NCI-H2029 treated with DMSO at 0.1 percent for 48 hours (cell line): ENCODE measurements around the gene EEIG2.
"Not testable (repeated sequence)": the region's sequence is repeated elsewhere in the genome, so short reads cannot be mapped to it uniquely, and the experiment has no call there.

Experiments
- DNase-seq: peaks from one replicate; lab custom pipeline; 2025; lab: John Stamatoyannopoulos, UW

Gene EEIG2

DNA sequence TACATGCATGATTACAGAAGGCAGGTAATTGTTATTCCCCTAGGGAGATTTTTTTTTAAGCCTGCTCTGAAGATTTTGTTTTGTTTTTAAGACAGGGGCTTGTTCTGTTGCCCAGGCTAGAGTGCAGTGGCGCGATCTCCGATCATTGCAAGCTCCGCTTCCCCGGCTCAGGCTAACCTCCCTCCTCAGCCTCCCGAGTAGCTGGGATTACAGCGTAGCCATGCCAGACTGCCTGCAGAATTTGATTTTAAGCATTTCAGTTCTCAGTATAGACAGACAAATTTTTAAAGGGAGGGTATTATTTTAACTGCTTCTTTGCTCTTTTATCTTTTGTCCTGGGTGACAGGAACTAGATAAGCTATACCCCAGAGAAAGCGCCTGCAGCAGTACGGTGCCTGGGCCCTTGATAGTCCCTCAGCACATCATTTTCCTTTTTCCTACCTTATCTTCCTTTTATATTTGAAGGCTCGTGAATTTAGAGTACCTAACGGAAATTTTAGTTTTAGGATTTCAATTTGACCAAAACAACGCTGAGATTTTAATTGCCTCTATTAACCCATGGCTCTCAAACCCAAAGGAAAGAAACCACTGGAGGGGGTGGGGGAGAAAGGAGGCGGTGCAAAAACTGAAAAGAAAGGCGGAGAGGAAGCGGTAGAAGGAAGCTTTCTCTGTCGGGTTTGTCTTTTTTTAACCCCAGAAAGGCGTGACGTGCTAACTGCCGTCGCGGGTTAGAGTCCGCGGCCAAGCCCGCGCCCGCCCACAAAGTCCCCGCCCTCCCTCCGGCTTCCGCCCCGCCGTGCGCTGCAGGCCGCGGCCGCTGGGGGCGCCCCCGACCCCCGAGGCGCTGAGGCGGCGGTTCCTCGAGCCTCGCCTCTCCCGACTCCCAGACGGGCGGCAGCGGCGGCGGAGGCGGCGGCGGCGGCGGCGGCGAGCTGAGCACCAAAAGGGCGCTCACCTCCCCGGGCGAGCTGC is at the start of gene EEIG2:
Gene EEIG2 (plus strand): TSS at position 886 of the 972 bp plus-strand sequence. CDS start 329 bp downstream, outside the sequence.
- DNase-seq, result peak; percentile 51

DNA sequence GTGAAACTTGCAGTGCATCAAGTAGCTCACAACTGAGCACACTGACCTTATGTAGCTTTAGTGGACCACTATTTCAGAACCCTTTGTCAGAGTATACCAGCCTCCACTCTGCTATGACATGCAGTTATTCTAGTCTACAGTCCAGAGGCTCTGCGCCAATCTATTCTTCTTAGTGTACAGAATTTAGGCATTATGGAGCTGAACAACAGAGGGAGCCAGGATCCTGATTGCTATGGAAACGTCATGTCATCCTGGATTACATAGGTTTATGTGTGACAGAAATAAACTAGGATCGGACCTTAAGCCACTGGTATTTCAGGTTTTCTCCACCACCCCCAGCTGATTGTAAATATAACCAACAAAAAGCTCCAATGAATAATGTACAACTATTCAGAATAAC is 48.1 kb upstream of the EEIG2 start:
- DNase-seq, result no peak

DNA sequence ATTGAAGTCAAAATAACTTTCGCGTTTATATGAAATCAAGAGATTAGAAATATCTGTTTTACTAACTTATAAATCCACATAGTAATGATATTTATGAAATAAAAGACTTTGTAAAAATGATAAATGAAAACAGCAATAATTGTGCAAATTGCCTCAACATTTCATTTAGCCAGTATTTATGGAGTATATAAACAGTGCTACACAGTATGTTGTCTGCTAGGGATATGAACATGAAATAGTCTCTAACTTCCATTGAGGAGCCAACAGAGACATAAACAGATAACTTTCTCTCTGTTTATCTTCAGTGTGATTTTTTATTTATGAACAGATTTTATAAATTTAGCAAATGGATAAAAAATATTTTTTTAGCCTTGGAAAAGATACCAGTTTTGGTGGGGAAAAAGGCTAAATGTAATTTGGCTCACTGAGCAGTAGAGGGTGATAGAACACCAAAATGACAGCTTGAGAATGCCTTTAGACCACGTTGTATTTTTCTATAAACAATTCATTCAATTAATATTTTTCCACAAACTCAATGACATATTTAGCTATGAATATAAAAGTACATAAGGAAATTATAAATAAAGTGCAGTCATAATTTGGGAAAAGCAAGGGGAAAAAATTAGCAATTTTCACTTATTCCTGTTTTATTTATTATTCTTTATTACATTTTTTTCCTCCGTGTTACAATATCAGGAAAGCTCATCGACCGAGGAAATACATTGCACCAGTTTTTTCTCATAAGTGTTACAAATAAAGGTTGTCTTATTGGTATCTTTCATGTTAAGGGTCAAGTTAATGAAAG is 47.5 kb upstream of the EEIG2 start:
- DNase-seq, result peak; percentile 11

DNA sequence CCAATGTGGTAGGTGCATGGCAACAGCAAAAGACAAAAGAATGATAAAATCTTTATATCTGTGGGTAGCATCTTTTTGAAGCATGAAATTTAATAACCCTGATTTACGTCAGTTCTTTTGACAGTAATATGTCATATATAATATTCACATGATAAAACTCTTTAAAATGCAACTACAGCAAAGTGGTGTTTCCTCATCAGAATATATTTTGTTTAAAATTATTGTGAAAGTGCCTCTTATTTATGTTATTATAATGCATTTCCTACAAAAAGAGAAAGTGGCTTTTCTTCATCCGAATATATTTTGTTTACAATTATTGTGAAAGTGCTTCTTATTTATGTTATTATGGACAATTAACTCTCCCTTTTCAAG is 46.9 kb upstream of the EEIG2 start:
- DNase-seq, result no peak

DNA sequence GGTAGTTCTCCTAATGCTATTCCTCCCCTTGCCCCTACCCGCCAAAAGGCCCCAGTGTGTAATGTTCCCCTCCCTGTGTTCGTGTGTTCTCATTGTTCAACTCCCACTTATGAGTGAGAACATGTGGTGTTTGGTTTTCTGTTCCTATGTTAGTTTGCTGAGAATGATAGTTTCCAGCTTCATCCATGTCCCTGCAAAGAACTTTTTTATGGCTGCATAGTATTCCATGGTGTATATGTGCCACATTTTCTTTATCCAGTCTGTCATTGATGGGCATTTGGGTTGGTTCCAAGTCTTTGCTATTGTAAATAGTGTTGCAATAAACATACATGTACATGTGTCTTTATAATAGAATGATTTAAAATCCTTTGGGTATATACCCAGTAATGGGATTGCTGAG is 46.0 kb upstream of the EEIG2 start:
- not testable (repeated sequence) for DNase-seq

DNA sequence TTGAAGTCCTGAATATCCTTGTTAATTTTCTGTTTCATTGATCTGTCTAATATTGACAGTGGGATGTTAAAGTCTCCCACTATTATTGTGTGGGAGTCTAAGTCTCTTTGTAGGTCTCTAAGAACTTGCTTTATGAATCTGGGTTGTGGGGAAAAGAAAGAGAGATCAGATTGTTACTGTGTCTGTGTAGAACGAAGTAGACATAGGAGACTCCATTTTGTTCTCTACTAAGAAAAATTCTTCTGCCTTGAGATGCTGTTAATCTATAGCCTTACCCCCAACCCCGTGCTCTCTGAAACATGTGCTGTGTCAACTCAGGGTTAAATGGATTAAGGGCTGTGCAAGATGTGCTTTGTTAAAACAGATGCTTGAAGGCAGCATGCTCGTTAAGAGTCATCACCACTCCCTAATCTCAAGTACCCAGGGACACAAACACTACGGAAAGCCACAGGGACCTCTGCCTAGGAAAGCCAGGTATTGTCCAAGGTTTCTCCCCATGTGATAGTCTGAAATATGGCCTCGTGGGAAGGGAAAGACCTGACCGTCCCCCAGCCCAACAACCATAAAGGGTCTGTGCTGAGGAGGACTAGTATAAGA is 42.5 kb upstream of the EEIG2 start:
- not testable (repeated sequence) for DNase-seq

DNA sequence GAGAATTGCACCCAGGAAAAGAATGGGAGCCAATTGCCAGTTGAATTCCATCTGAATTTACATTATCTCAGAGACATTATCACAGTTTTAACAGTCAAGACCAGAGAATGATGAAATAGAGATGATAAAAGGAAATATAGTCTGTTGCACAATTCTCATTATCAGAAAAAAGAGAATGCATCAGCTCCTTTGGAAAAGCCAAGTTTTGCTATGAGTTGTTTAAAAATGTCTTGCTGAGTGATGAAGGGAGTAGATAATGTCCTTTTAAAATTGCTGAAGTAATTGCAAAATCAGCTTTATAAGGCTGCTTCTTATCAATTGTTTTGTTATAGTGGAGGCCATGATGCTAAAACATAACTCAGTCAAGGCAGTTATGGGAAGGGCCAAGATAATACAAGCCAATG is 37.9 kb upstream of the EEIG2 start:
- no peak for DNase-seq

DNA sequence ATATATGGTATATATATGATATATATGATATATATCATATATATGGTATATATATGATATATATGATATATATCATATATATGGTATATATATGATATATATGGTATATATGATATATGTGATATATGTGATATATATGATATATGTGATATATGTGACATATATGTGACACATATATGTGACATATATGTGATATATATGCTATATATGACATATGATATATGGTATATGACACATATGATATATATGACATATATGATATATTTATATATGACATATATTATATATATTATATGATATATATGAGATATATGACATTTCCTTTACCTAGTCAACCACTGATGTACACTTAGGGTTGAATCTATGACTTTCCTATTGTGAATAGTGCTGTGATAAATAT is 36.1 kb upstream of the EEIG2 start:
- DNase-seq, result no peak

DNA sequence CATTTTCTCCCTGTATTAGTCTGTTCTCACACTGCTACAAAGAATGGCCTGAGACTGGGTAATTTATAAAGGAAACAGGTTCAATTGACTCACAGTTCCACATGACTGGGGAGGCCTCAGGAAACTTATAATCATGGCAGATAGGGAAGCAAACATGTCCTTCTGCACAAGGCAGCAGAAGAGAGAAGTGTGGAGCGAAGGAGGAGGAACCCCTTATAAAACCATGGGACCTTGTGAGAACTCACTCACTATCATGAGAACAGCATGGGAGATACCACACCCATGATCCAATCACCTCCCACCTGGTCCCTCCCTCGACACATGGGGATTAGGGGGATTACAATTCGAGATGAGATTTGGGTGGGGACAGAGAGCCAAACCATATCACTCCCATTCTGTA is 35.2 kb upstream of the EEIG2 start:
- DNase-seq, result no peak

DNA sequence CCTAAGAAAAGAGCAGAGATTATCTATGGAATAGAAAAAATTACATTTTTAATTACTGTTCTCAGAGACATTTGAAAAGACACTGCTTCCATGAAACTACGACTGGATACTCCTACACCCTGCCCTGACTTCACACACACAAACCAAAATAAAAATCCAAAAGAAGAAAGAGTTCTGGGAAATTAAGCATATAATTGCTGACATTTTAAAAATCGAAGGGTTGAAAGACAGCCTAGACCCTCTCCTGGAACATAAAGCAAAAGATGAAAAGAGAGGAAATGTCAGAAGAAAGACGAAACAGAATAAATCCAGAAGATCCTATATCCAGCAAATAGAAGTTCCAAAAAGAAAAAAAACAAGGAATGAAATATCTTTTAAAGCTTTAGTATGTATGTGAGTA is 32.8 kb upstream of the EEIG2 start:
- DNase-seq, result no peak

DNA sequence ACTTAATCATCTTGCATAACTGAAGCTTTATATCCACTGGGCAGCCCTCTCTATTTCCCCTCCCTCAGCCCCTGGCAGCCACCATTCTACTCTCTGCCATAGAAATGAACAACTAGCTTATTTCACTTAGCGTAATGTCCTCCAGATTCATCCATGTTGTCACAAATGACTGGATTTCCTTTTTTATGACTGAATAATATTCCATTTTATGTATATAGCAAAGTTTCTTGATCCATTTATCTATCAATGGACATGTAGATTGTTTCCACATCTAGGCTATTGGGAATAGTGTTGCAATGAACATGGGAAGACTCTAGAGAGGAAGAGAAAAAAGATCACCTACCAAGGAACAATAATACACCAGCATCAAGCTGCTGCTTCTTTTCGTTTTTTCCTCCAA is 32.1 kb upstream of the EEIG2 start:
- no peak for DNase-seq

DNA sequence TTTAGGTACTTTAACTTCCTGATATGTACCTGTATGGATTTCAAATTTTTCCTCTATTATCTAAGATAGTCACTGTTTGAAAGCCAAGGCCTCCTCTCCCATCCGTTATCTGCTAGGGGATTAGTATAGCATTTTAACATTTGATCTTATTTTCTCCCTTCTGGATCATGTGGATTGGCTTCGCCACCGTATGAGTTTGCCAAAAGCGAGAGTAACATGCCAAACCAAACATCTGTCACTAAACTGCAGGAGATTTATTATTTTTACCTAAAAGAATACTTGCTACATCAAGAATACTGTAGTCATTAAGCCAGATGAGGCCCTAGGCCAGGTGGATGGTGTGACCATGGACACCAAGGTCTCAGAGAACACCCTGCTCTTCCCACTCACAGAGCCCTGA is 28.5 kb upstream of the EEIG2 start:
- DNase-seq, result no peak

DNA sequence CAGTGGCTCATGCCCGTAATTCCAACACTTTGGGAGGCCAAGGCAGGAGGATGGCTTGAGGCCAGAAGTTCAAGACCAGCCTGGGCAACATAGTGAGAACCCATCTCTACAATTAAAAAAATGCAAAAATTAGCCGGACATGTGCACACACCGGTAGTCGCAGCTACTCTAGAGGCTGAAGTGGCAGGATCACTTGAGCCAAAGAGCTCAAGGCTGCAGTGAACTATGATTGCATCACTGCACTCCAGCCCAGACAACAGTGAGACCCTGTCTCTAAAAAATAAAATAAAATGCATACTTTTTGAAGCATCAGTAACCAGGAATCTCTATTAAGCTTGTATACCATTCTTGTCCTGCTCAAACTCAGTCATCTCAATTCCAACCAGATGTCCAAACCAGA is 27.2 kb upstream of the EEIG2 start:
- no peak for DNase-seq

DNA sequence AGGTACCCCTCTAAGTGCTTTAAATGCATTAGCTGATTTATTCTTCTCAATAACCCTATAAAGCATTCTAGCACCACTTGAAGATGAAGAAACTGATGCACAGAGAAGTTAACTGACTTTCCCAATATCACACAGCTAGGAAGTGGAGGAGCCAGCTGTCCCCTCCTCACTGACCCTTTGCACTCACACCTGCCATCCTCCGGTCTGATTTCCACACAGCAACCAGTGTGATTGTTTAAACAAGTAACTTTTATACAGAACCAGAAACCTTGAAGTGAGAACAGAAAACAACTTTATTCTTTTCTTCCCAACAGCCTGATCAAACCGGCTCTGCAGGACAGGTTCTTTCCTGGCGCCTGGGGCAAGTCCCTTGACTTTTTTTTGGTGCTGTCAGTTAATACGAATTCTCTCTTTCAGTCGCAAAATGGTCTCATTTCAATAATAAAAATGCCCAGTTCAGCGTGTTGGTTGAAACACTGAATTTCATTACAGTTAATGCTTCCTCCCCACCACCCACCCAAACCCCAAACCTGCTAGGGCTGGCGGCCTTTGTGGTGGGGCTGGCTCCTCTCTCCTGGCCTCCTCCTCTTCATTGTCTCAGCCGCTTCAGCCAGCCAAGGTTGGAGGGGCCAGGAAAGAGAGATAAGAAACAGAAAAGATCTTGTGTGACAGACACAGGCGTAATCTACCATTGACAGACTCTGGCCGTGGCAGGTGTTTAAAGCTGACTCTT is 26.4 kb upstream of the EEIG2 start:
- no peak for DNase-seq

DNA sequence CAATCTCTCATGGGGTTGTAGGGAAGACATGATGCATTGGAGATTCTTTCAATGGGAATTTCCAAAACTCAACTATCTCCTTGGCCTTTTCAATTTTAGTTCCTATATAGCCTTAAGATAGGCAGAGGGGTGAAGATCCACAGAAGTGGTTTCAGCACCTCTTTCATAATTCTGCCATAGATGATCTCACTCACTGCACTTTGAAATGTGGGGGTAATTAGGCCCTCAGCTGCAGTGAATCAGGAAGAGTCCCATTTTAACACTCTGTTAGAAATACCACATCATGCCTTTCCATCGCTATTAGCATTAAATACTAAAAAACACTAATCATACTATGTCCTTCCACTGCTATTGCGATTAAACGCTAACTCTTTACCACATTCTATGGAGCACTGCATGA is 25.1 kb upstream of the EEIG2 start:
- DNase-seq, result no peak

DNA sequence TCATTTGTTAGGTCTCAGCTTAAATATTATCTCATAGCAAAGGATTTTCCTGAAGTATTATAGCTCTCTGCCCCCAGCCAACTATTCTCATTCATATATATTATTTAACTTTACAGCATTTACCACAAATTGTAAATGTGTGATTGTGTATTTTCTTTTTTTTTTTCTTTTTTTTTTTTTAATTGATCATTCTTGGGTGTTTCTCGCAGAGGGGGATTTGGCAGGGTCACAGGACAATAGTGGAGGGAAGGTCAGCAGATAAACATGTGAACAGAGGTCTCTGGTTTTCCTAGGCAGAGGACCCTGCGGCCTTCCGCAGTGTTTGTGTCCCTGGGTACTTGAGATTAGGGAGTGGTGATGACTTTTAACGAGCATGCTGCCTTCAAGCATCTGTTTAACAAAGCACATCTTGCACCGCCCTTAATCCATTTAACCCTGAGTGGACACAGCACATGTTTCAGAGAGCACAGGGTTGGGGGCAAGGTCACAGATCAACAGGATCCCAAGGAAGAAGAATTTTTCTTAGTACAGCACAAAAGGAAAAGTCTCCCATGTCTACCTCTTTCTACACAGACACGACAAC is 24.5 kb upstream of the EEIG2 start:
- not testable (repeated sequence) for DNase-seq

DNA sequence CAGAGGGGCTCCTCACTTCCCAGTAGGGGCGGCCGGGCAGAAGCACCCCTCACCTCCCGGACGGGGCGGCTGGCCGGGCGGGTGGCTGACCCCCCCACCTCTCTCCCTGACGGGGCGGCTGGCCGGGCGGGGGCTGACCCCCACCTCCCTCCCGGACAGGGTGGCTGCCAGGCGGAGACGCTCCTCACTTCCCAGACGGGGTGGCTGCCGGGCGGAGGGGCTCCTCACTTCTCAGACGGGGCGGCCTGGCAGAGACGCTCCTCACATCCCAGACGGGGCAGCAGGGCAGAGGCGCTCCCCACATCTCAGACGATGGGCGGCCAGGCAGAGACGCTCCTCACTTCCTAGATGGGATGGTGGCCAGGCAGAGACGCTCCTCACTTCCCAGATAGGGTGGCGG is 23.9 kb upstream of the EEIG2 start:
- not testable (repeated sequence) for DNase-seq

DNA sequence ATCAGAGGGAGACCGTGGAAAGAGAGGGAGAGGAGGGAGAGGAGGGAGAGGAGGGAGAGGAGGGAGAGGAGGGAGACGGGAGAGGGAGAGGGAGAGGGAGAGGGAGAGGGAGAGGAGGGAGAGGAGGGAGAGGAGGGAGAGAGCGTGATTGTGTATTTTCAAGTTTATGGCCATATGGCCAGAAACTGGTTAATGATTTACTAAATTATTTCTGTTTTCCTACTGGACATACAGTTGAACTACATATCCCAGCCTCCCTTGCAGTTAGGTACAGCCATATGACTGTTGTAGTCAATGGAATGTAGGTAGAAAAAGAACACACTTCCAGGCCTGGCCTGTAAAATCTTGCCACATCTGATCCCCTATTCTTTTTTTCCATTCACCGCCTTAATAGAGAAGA is 23.1 kb upstream of the EEIG2 start:
- not testable (repeated sequence) for DNase-seq

DNA sequence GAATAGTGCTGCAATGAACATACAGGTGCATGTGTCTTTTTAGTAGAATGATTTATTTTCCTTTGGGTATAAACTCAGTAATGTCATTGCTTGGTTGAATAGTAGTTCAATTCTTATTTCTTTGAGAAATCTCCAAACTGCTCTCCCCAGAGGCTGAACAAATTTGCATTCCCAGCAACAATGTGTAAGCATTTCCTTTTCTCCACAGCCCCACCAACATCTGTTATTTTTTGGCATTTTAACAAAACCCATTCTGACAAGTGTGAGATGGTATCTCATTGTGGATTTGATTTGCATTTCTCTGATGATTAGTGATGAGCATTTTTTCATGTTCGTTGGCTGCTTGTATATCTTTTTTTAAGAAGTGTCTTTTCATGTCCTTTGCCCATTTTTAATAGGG is 21.9 kb upstream of the EEIG2 start:
- no peak for DNase-seq

DNA sequence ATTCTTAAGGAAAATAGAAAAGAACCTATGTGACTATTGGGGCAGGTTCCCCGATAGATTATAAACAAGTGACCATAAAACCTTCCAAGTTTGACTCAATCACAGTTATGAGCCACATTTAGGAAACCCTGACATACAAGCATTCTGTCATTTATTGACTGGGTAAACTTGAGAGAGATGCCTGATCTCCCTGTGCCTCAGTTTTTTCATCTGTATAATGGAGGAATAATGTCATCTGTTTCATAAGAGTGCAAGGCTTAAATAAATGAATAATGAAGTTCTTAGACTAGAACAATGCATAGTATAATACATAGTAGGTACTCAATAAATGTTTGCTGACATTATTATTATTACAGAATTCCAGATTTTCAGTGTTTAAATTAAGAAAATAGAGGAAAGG is 18.9 kb upstream of the EEIG2 start:
- no peak for DNase-seq

DNA sequence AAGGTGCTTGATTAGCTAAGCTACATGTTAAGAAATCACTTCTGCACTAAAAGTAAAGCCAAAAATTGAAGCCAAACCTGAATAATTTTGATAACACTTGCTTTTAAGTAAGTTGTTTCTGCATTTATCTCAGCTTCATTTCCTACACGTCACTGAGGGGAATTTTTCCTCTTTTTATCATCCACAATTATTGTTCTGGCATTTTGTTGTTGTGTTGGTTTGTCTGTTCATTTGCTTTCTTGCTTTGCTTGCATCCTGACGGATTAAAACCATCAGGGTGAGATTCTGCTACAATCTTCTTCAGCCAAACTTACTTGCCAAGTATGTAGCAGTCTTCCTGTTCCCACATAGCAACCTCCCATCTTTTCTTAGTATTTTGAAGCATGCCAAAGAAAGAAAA is 18.0 kb upstream of the EEIG2 start:
- DNase-seq, result no peak

DNA sequence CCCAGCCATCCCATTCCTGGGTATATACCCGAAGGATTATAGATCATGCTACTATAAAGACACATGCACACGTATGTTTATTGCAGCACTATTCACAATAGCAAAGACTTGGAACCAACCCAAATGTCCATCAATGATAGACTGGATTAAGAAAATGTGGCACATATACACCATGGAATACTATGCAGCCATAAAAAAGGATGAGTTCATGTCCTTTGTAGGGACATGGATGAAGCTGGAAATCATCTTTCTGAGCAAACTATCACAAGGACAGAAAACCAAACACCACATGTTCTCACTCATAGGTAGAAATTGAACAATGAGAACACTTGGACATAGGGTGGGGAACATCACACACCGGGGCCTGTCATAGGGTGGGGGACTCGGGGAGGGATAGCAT is 12.4 kb upstream of the EEIG2 start:
- DNase-seq, result not testable (repeated sequence)
